ENCODE measurements around the gene SYT13. TPM values are rescaled to one million over a fixed set of nuclear protein-coding genes. Genes with fewer than 3 reads are reported as not detected.
A peak's percentile ranks its signal among the peaks of the same experiment; 100 is the strongest.

Gene SYT13
- total RNA-seq, 3 donors from 2014 or later: 7.5 to 28.6 (median 22.7) TPM

DNA sequence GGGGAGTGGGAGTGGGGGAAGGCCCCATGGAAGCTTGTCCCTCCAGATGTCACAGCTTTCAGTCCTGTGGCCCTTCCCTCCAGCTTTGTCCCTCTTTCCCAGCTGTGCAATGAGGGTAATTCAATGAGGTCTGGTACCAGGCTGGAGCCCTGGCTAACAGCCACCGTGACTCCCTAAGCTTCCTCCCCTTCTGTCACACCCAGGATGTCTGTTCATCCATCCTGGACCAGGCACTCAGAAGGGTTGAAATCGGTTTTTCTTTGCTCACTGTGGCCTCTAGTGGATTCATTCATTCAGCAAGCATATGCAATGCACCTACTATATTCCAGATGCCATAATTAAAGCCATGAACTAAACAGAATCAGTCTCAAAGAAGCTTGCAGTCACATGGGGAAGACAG is 38.7 kb downstream of the SYT13 start:
- no peaks in the 10 kb centered on the region for H3K9me3 ChIP-seq
- ATAC-seq (no peak), DNase-seq (no peak)
- TF ChIP-seq, protein P1, sequence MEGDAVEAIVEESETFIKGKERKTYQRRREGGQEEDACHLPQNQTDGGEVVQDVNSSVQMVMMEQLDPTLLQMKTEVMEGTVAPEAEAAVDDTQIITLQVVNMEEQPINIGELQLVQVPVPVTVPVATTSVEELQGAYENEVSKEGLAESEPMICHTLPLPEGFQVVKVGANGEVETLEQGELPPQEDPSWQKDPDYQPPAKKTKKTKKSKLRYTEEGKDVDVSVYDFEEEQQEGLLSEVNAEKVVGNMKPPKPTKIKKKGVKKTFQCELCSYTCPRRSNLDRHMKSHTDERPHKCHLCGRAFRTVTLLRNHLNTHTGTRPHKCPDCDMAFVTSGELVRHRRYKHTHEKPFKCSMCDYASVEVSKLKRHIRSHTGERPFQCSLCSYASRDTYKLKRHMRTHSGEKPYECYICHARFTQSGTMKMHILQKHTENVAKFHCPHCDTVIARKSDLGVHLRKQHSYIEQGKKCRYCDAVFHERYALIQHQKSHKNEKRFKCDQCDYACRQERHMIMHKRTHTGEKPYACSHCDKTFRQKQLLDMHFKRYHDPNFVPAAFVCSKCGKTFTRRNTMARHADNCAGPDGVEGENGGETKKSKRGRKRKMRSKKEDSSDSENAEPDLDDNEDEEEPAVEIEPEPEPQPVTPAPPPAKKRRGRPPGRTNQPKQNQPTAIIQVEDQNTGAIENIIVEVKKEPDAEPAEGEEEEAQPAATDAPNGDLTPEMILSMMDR (IDR thresholded peaks at IDR 0.05): no peak
- no peaks in the 10 kb centered on the region for H3K36me3 ChIP-seq (ENCODE audit: low read depth)
- no peak overlapping the region for H3K4me3 ChIP-seq
- intact Hi-C loops (cut with DNase I, micrococcal nuclease): no loop called here
- H3K4me1 ChIP-seq (ENCODE audit: low read depth): no peaks in the 10 kb centered on the region

DNA sequence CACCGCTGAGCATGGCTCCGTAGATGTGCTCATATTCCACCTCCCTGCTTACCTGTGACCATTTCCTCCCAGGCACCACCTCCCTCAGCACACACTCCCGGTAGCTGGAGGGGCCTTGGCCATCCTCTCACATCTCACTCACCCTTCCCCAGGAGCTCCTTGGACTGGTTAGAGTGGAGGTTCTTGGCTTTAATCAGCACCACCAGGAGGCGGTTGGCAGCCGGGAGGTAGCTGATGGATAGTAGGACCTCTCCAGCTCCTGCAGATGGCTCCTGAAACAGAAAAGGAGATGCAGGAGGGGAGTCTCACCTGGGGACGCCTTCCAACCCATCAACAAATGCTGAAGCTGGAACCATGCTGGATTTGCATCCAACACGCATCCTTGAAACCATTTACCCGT is 39.9 kb downstream of the SYT13 start:
- DNase-seq (no peak), ATAC-seq (no peak)
- Histone ChIP-seq H3K4me3 (no peak overlapping the region), H3K36me3 (ENCODE audit: low read depth) (no peaks in the 10 kb centered on the region), H3K4me1 (ENCODE audit: low read depth) (no peaks in the 10 kb centered on the region), H3K9me3 (no peaks in the 10 kb centered on the region)
- TF ChIP-seq, protein P1 (IDR thresholded peaks at IDR 0.05): no peak
- intact Hi-C loops (cut with DNase I, micrococcal nuclease): no loop called here

DNA sequence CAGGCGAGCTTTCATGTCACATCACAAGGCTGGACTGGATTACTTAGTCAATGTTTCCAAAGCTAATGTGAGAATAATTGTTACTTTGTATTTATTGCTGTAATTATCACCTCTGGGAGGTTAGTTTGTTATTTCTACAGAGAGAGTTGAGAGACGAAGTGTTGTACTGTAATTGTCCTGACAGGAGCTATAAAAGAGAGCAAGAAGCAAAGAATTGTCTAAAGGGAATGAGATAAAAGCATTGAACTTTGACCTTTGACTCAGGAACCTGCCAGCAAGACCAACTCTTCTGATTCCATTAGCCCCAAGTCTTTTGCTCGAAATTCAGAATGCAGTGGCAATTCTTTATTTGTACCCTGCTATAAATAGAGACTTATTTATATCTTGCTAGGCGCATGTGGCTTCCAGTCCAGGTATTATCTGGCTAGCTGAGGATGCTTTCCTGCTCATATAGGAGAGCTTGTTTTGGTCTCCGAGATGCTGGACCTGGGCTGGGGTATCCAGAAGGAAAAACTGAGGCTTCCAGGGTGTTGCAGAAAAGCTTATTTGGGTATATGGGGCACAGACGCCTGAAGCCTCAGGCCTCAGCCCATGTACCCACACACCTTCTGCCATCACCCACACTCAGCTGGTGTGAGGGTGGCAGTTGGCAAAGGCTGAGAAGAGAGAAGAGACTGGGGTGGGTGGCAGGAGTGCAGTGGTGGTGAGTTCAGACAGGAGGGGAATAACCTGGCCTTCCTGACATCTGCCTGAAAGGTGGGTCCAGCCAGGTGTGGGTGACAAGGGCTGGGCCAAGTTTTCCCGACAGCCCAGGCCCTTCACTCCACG is 40.7 kb downstream of the SYT13 start:
- Histone ChIP-seq H3K9me3 (no peaks in the 10 kb centered on the region), H3K4me1 (ENCODE audit: low read depth) (no peaks in the 10 kb centered on the region), H3K4me3 (no peak overlapping the region), H3K36me3 (ENCODE audit: low read depth) (no peaks in the 10 kb centered on the region)
- DNase-seq (no peak), ATAC-seq (peak; percentile 30)
- TF ChIP-seq, protein P1 (IDR thresholded peaks at IDR 0.05): no peak
- intact Hi-C loops (cut with DNase I, micrococcal nuclease): no loop called here

DNA sequence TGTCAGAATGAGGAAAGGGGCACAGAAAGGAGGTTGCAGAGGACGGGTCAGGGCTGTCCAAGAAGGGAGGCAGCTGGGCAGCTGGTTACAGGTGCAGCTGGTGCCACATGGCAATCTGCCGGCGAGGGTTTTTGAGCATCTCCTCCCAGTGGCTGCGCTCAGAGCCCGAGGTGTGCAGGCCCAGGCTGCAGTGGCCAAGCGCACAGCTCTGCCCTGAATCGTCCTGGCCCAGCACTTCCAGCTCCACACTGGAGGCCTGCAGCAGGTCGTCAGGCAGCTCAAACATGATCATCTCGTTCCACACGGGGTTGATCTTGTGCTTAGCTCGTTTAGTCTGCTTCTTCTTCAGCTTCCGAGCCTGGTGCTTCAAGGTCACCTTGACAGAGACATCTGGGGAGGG is 42.2 kb downstream of the SYT13 start:
- TF ChIP-seq, protein P1 (IDR thresholded peaks at IDR 0.05): no peak
- Histone ChIP-seq H3K4me3 (no peak overlapping the region), H3K36me3 (ENCODE audit: low read depth) (no peaks in the 10 kb centered on the region), H3K9me3 (no peaks in the 10 kb centered on the region), H3K4me1 (ENCODE audit: low read depth) (no peaks in the 10 kb centered on the region)
- DNase-seq (no peak), ATAC-seq (no peak)
- intact Hi-C loops (cut with DNase I, micrococcal nuclease): no loop called here

DNA sequence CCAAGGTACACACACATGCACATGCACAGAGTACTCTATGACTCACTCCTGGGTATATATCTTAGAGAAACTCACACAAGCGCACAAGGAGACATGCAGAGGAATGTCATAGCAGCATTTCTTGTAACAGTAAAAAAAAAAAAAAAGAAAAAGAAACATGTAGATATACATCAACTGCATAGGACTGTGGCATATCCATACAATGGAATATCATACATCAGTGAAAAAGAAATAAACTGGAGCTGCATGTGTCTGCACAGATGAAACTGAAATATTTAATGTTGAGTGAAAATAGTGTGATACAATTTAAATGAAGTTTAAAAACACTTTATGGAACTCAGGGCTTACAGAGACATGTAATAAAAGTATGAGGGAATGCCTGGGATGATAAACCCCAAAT is 46.4 kb downstream of the SYT13 start:
- TF ChIP-seq, protein P1 (IDR thresholded peaks at IDR 0.05): no peak
- no peak for DNase-seq
- Histone ChIP-seq H3K9me3 (no peaks in the 10 kb centered on the region), H3K36me3 (ENCODE audit: low read depth) (no peaks in the 10 kb centered on the region), H3K4me1 (ENCODE audit: low read depth) (no peaks in the 10 kb centered on the region), H3K4me3 (no peak overlapping the region)
- ATAC-seq: no peak
- intact Hi-C loops (cut with DNase I, micrococcal nuclease): no loop called here

Data from mucosa of descending colon (tissue), 3 donors.